ENCODE measurements around the gene GUCA1C.

The GUCA1C gene

GRCh38 chr3:108877901-108878300 is 75.8 kb downstream of the GUCA1C start:
- Mint-ChIP-seq H3K27me3 (peaks cover 11% of the 10 kb centered on the region), H3K9me3 (no peaks in the 10 kb centered on the region), H3K36me3 (no peaks in the 10 kb centered on the region), H3K4me1 (no peaks in the 10 kb centered on the region), H3K4me3 (no peak overlapping the region), H3K27ac (no peak overlapping the region)
- ATAC-seq: no peak

DNA sequence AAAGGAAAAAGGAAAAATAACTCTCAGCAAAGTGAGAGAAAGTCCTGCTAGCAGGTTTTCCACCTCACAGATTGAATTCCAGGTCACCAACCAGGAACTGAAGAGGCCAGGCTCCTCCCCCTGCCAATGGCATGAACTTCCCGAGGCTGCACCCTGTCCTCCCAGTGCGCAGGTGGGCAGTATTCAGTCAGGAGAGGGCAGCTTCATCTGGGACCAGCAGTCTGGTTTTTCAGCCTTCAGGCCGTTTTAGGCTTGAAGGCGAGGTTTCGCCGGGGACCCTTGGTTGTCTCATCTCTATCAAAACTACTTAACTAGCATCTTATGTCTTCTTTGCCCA is 89.9 kb downstream of the GUCA1C start:
- Mint-ChIP-seq H3K4me3 (no peak overlapping the region), H3K36me3 (no peaks in the 10 kb centered on the region), H3K27ac (no peak overlapping the region), H3K27me3 (peaks cover 32% of the 10 kb centered on the region), H3K4me1 (no peaks in the 10 kb centered on the region), H3K9me3 (no peaks in the 10 kb centered on the region)
- no peak for ATAC-seq

DNA sequence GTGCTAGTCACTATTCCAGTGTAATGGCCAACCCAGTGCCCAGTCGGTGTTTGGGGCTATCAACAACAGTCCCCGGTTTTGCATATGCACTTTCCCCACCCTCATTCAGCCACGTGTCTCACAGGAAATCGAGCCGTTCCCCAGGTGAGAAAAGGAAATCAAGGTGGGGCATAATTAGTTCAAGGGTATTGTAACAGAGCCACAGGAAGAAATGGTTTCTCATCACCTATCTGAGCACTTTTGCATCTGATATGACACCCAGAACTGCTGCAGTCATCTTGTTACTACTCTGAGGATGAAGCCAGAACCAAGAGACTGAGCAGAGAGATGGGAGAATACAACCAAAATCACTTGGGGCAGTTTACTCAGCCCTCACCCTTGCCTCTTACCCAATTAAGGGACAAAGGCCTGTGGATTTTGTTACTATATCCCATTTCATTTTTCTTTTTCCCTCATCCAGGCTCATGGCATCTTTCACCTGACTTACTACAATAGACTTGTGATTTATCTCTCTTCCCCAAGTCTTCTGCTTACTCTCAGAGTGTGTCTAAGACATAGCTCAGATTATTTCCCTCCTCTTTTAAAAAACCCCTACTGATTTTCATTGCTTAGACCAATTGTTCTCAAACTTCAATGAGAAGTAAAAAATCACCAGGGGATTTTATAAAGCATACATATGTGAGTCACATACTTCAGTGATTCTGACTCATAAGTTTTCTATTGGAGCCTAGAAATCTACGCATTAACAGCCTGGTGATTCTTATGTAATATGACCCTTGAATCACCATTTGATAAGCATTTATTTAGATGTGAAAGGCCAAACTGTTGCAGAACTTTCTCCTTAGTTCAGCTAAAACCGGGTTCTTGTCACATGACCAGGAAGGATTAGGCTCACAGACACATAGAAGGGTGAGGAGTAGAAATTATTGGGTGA is 90.5 kb downstream of the GUCA1C start:
- Mint-ChIP-seq H3K9me3 (no peaks in the 10 kb centered on the region), H3K4me3 (no peak overlapping the region), H3K27ac (no peak overlapping the region), H3K4me1 (no peaks in the 10 kb centered on the region), H3K27me3 (peaks cover 32% of the 10 kb centered on the region), H3K36me3 (no peaks in the 10 kb centered on the region)
- ATAC-seq: no peak

- no peak for ATAC-seq
- Mint-ChIP-seq H3K4me3 (no peak overlapping the region), H3K4me1 (no peaks in the 10 kb centered on the region), H3K27ac (no peak overlapping the region), H3K9me3 (no peaks in the 10 kb centered on the region), H3K27me3 (peaks cover 32% of the 10 kb centered on the region), H3K36me3 (no peaks in the 10 kb centered on the region)
Observed at GRCh38 chr3:108861401-108861800, 92.3 kb downstream of the GUCA1C start.
